Naive B cell (primary cell): ENCODE data around the gene CEACAM8. TPM values are rescaled to one million over a fixed set of nuclear protein-coding genes. Genes with fewer than 3 reads are reported as not detected.
"Not testable (repeated sequence)": the region's sequence is repeated elsewhere in the genome, so short reads cannot be mapped to it uniquely, and the experiment has no call there.

Source experiments
- ATAC-seq, 2 donors: fragments of 150-1000 bp; cut with Tn5 transposase; 2 replicates each; pipeline ENCODE4 v1.10.0; 2021; ENCODE audit warnings: low read depth in 2 of 2, mild to moderate bottlenecking in 2 of 2, moderate library complexity in 2 of 2
- DNase-seq: peaks from one replicate; pipeline ENCODE4 v3.0.0; 2022
- H3K27ac Mint-ChIP-seq, 6 donors: one replicate each; pipeline ENCODE4 v1.8.0; 2020 to 2022; ENCODE audit warnings: mild to moderate bottlenecking in 6 of 6, mixed read lengths in 6 of 6, moderate library complexity in 5 of 6, inconsistent platforms in 2 of 6
- H3K27me3 Mint-ChIP-seq, 3 donors: one replicate each; pipeline ENCODE4 v1.8.0; 2021 to 2022; ENCODE audit warnings: mixed read lengths in 3 of 3, mild to moderate bottlenecking in 1 of 3
- H3K36me3 Mint-ChIP-seq, 2 donors: one replicate each; pipeline ENCODE4 v1.8.0; 2020 to 2022; ENCODE audit warnings: mixed read lengths in 2 of 2, inconsistent platforms in 1 of 2, mild to moderate bottlenecking in 1 of 2
- H3K4me1 Mint-ChIP-seq, 3 donors: one replicate each; pipeline ENCODE4 v1.8.0; 2020 to 2022; ENCODE audit warnings: mixed read lengths in 3 of 3, inconsistent platforms in 1 of 3, mild to moderate bottlenecking in 1 of 3, moderate library complexity in 1 of 3
- H3K4me3 Mint-ChIP-seq, 8 donors: one replicate each; pipeline ENCODE4 v1.8.0; 2020 to 2022; ENCODE audit warnings: mild to moderate bottlenecking in 8 of 8, mixed read lengths in 8 of 8, moderate library complexity in 8 of 8, inconsistent platforms in 2 of 8
- H3K9me3 Mint-ChIP-seq, 7 donors: one replicate each; pipeline ENCODE4 v1.8.0; 2020 to 2022; ENCODE audit warnings: mixed read lengths in 7 of 7, mild to moderate bottlenecking in 5 of 7, inconsistent platforms in 2 of 7, moderate library complexity in 1 of 7
- polyA plus RNA-seq, 6 donors: library from polyadenylated mRNA; unstranded; fragments of 300-500 nt; fragmentation: Illumina TruSeq; gene quantifications; one replicate each; pipeline ENCODE4 v1.2.3, GENCODE V29; 2021; ENCODE audit warnings: low read depth in 6 of 6

CEACAM8 gene
- polyA plus RNA-seq, 6 donors from 2014 or later, result not detected

DNA sequence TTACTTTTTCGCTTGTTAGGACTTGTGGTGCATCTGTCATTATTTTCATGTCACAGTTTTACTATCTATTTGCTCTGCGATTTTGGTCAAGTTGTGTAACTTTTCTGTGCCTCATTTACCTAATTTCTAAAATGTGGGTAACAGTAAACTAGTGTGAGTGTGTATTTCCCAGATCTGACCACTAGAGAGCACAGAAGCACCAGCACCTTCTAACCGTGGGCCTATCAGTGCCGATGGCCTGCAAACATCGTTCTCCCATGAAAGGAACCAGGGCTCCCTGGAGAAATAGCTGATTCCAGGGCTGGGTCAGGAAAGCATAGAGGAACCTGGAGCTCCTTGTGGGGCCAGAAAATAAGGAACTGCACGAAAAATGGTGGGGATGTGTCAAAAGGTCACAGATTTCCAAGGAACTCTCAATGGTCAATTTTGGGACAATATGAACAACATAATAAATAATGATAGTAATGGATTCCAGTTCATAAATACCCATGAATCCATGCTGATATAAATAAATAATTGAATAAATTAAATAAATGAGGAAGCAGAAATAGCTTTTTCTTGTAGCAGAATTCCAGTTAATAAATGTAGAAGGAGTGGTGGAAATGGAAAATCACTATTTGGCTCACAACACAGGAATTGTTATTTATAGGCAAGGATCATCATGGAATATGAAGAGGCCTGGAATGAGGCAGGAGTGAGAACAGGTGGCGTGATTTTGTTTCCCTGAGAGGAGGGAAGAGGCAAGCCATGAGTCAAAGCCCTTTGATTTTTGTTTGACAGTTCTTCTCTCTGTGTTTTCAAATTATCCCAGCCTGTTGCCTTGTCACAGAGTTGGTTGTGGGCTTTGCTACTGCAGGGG is 31.1 kb downstream of the CEACAM8 start:
- Mint-ChIP-seq H3K27me3 (peaks cover 19 to 37% (median 34%) of the 10 kb centered on the region in 3 donors), H3K27ac (no peak overlapping the region), H3K4me3 (no peak overlapping the region), H3K36me3 (no peaks in the 10 kb centered on the region), H3K4me1 (peaks cover 14 to 27% (median 20%) of the 10 kb centered on the region in 3 donors), H3K9me3 (no peaks in the 10 kb centered on the region)
- DNase-seq, result peak; percentile 36
- peak; percentile 44 to 51 for ATAC-seq

DNA sequence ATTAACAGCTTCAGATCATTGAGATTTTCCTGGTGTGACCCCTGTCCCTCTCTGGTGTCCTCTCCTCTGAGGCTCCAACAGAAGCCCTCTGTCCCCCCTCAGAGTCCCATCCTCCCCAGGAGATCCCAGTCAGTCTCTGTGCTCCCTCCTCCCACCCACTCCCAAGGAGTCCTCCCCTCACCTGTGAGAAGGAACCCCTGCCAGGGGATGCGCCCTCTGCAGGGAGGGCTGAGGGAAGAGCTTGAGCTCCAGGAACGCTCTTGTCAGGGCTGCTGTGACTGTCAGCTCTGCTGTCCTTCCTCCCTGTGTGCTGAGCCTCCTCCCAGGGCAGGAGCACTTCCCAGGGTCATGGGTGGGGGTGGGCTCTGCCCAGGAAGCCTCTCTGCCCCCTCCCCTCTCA is 33.2 kb downstream of the CEACAM8 start:
- ATAC-seq (no peak), DNase-seq (no peak)
- Mint-ChIP-seq H3K4me3 (no peak overlapping the region), H3K27ac (peak overlapping the region in 1 of 6 donors; percentile 69), H3K4me1 (peaks cover 6 to 11% (median 8%) of the 10 kb centered on the region in 3 donors), H3K27me3 (peaks cover 32 to 56% (median 53%) of the 10 kb centered on the region in 3 donors), H3K9me3 (no peaks in the 10 kb centered on the region), H3K36me3 (peaks cover 0 to 5% of the 10 kb centered on the region in 2 donors)

GRCh38 chr19:42560731-42561130 is 34.0 kb downstream of the CEACAM8 start:
- no peak for DNase-seq

GRCh38 chr19:42558450-42559150 is 36.1 kb downstream of the CEACAM8 start:
- Mint-ChIP-seq H3K27ac (no peak overlapping the region), H3K4me1 (peaks cover 20 to 34% (median 29%) of the 10 kb centered on the region in 3 donors), H3K4me3 (no peak overlapping the region), H3K36me3 (peaks cover 0 to 5% of the 10 kb centered on the region in 2 donors), H3K9me3 (no peaks in the 10 kb centered on the region), H3K27me3 (peaks cover 32 to 75% (median 74%) of the 10 kb centered on the region in 3 donors)
- ATAC-seq (no peak), DNase-seq (no peak)

More at GRCh38 chr19:42560731-42561130, 34.0 kb downstream of the CEACAM8 start:
- Mint-ChIP-seq H3K27me3 (peaks cover 32 to 64% (median 60%) of the 10 kb centered on the region in 3 donors), H3K27ac (no peak overlapping the region), H3K4me3 (no peak overlapping the region), H3K4me1 (peaks cover 12 to 16% (median 13%) of the 10 kb centered on the region in 3 donors), H3K9me3 (no peaks in the 10 kb centered on the region), H3K36me3 (peaks cover 0 to 5% of the 10 kb centered on the region in 2 donors)
- no peak for ATAC-seq

DNA sequence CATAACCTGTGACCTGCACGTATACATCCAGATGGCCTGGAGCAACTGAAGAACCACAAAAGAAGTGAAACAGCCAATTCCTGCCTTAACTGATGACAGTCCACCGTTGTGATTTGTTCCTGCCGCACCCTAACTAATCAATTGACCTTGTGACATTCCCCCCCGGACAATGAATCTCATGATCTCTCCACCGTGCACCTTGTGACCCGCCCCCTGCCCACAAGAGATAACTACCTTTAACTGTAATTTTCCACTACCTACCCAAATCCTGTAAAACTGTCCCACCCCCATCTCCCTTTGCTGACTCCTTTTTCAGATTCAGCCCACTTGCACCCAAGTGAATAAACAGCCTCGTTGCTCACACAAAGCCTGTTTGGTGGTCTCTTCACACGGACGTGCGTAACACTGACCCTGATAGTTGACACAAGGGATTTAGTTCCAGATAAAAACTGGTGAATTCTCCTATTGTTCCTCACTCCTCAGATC is 37.3 kb downstream of the CEACAM8 start:
- not testable (repeated sequence) for H3K27ac Mint-ChIP-seq, DNase-seq, ATAC-seq, H3K36me3 Mint-ChIP-seq, H3K9me3 Mint-ChIP-seq
- Mint-ChIP-seq H3K4me1 (peaks cover 16 to 41% (median 29%) of the 10 kb centered on the region in 3 donors), H3K4me3 (peak overlapping the region in 1 of 8 donors; percentile 43), H3K27me3 (peaks cover 27 to 71% (median 68%) of the 10 kb centered on the region in 3 donors)

DNA sequence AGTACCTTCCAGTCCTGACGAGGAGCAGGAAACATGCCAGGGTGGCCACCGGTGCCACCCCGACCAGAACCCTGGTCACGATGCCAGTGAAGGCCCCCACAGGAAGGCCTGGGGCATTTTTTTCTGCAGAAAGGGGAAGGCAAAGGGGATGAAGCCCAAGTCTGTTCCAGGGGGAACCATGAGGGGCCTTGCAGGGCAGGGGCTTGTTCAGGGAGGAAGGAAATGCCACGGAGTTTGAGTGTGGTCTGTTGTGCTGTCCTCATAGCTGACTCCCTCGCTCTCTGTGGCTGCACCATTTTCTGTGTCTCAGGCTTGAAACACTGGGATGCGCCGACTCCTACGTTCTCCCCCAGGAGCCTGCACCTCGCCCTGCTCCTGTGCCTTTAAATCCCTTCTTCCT is 38.9 kb downstream of the CEACAM8 start:
- Mint-ChIP-seq H3K27me3 (peaks cover 24 to 70% (median 64%) of the 10 kb centered on the region in 3 donors), H3K9me3 (peaks cover 0 to 8% (median 1%) of the 10 kb centered on the region in 7 donors), H3K36me3 (peaks cover 0 to 5% of the 10 kb centered on the region in 2 donors), H3K4me1 (peaks cover 16 to 48% (median 33%) of the 10 kb centered on the region in 3 donors), H3K27ac (peak overlapping the region in 1 of 6 donors; percentile 12), H3K4me3 (peak overlapping the region in 1 of 8 donors; percentile 21)
- DNase-seq, result no peak
- no peak for ATAC-seq

DNA sequence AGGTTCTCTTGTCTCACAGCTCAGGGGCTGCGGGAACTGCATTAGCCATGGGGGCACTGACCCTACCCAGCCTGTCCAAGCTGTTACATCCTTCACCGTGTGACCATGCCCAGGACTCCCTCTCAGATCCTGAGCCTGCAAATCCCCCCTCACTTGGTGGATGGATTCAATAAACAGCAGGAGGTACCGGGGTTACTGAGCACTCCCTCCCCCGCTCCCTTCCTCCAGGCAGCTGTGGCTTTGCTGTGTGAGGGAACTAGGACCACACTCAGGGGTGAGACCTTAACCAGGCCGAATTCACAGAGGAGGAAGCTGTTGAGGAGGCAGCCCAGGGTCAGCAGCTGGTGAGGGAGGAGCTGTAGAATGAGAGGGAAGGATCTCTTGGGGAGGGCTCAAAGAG is 39.4 kb downstream of the CEACAM8 start:
- Mint-ChIP-seq H3K4me1 (peaks cover 16 to 48% (median 33%) of the 10 kb centered on the region in 3 donors), H3K27ac (no peak overlapping the region), H3K27me3 (peaks cover 24 to 70% (median 60%) of the 10 kb centered on the region in 3 donors), H3K9me3 (peaks cover 0 to 12% (median 1%) of the 10 kb centered on the region in 7 donors), H3K36me3 (peaks cover 0 to 5% of the 10 kb centered on the region in 2 donors), H3K4me3 (no peak overlapping the region)
- DNase-seq (no peak), ATAC-seq (no peak)

DNA sequence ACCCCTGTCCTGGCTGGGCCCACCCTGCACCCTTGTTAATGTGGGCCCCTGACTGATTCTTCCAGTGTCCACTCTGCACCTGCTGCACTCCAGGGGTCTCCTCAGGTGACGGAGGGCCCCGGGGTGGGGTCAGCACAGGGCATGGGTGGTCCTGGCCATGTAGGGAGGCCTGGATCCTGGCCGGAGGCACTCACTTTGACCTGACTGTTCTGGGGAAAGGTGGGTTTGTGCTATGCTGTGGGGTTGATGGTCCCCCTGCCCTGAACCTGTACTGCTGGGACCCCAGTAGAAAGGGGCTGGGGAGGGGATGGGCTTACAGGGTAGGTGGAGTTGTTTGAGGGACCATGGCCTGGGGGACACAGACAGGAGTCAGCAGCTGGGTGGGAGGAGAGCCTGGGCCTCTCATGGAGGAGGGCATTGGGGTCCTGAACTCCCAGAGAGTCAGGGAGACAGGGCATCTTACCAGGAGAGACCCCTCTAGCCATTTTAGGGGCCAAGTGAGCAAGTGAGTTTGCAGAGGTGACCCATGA is 40.6 kb downstream of the CEACAM8 start:
- Mint-ChIP-seq H3K4me3 (no peak overlapping the region), H3K4me1 (peaks cover 16 to 48% (median 33%) of the 10 kb centered on the region in 3 donors), H3K27ac (peak overlapping the region in 1 of 6 donors; percentile 67), H3K27me3 (peaks cover 27 to 77% (median 56%) of the 10 kb centered on the region in 3 donors), H3K9me3 (peaks cover 2 to 23% (median 8%) of the 10 kb centered on the region in 7 donors), H3K36me3 (peaks cover 0 to 5% of the 10 kb centered on the region in 2 donors)
- ATAC-seq, result no peak
- no peak for DNase-seq

GRCh38 chr19:42553292-42554045 is 41.3 kb downstream of the CEACAM8 start:
- Mint-ChIP-seq H3K27me3 (peaks cover 26 to 77% (median 49%) of the 10 kb centered on the region in 3 donors), H3K27ac (peak overlapping the region in 1 of 6 donors; percentile 18), H3K36me3 (peaks cover 0 to 5% of the 10 kb centered on the region in 2 donors), H3K4me3 (peak overlapping the region in 2 of 8 donors; percentile 19 to 40), H3K9me3 (peaks cover 5 to 27% (median 11%) of the 10 kb centered on the region in 7 donors), H3K4me1 (peaks cover 16 to 48% (median 33%) of the 10 kb centered on the region in 3 donors)
- ATAC-seq (no peak), DNase-seq (no peak)

- Mint-ChIP-seq H3K27me3 (peaks cover 20 to 74% (median 46%) of the 10 kb centered on the region in 3 donors), H3K9me3 (peaks cover 5 to 27% (median 11%) of the 10 kb centered on the region in 7 donors), H3K4me3 (peak overlapping the region in 1 of 8 donors; percentile 63), H3K27ac (no peak overlapping the region), H3K4me1 (peaks cover 16 to 48% (median 33%) of the 10 kb centered on the region in 3 donors), H3K36me3 (peaks cover 0 to 3% of the 10 kb centered on the region in 2 donors)
- DNase-seq (no peak), ATAC-seq (no peak)
Observed at GRCh38 chr19:42552086-42553065, 42.3 kb downstream of the CEACAM8 start.

GRCh38 chr19:42550521-42550920 is 44.2 kb downstream of the CEACAM8 start:
- not testable (repeated sequence) for H3K27ac Mint-ChIP-seq, DNase-seq, ATAC-seq, H3K4me3 Mint-ChIP-seq, H3K36me3 Mint-ChIP-seq
- peaks cover 5 to 31% (median 11%) of the 10 kb centered on the region in 7 donors for H3K9me3 Mint-ChIP-seq
- peaks cover 20 to 72% (median 42%) of the 10 kb centered on the region in 3 donors for H3K27me3 Mint-ChIP-seq
- H3K4me1 Mint-ChIP-seq, result peaks cover 5 to 34% (median 25%) of the 10 kb centered on the region in 3 donors
